HG03558 (cell line): Measurements from ENCODE around the gene WDR87.
"Not testable (repeated sequence)": the region's sequence is repeated elsewhere in the genome, so short reads cannot be mapped to it uniquely, and the experiment has no call there.

Source experiments
- ATAC-seq: cut with Tn5 transposase; IDR thresholded peaks from one replicate; pipeline ENCODE4 v1.9.1; 2021; ENCODE audit warnings: moderate number of reproducible peaks; ENCODE audit not compliant: unreplicated experiment; ENCODE audit errors: extremely low read depth

Gene WDR87

GRCh38 chr19:37893845-37894575, 12.4 kb downstream of the WDR87 start:
- no peak for ATAC-seq

GRCh38 chr19:37886571-37886970, 19.8 kb downstream of the WDR87 start:
- ATAC-seq = no peak

DNA sequence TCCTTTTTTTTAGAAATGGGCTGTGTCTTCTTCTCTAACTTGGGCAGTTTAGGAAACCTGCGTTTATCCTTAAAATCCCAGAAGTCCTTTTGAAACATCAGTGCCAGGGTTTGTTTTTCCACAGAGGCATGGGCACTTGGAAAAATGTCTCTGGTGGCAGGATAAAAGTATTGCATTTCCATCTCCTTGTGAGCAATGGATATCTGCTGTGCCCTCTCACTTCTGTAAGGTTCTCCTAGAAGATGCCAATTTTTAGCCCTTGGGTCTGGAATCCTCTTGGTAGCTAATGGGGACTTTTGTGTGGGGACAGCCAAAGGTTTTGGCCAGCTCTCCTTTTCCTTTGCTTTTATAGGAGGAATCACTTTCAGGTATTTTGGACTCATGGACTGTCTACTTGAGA, 21.0 kb downstream of the WDR87 start:
- no peak for ATAC-seq

DNA sequence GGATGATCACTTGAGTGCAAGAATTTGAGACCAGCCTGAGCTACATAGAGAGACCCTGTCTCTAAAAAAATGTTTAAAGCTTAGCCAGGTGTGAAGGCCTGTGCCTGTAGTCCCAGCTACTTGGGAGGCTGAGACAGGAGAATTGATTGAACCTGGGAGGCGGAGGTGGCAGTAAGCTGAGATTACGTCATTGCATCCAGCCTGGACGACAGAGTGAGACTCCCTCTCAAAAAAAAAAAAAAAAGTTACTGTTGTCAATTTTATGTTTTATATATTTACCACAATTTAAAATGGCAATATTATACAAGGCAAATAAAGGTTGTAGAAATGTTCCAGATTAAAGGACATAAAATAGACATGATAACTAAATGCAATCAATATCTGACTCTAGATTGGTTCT, 29.2 kb downstream of the WDR87 start:
- no peak for ATAC-seq

- ATAC-seq = no peak
Measured at GRCh38 chr19:37876032-37876431, 30.4 kb downstream of the WDR87 start.

GRCh38 chr19:37874784-37875183, 31.6 kb downstream of the WDR87 start:
- ATAC-seq = no peak

DNA sequence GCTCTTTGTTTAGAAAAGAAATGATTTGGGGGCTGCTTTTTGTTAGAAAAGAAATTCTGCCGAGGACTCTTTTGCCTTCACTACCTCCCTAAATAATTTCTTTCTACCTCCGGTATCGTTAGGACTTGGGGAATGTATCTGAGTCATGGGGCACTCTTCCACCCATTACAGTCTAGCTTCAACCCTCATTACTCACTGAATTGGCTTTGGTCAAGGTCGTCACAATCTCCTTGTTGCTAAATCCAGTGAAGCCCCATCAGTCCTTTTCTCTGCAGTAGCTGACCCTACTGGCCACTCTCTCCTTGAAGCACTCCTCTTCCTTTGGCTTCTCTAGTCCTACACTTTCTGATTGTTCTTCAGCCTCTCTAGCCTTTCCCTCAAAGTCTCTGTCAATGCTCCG, 34.0 kb downstream of the WDR87 start:
- no peak for ATAC-seq

- ATAC-seq = no peak
Measured at GRCh38 chr19:37869766-37870340, 36.5 kb downstream of the WDR87 start.

DNA sequence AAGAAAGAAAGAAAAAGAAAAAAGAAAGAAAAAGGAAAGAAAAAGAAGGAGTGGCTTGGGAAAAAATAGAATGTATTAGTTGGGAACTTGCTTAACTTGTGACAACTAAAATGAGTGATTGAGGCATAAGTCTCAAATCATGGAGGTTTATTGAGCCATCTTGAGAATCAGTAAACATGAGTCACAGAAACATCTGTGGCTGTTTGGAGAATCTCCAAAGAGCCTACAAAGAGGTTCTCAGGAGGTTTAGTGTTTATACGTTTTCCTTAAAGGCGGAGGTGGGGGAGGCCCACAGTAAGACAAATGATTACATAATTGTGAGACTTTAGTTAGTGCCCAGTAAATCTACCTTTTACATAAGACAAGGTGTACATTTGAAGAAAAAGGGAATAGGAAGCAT, 38.6 kb downstream of the WDR87 start:
- no peak for ATAC-seq

DNA sequence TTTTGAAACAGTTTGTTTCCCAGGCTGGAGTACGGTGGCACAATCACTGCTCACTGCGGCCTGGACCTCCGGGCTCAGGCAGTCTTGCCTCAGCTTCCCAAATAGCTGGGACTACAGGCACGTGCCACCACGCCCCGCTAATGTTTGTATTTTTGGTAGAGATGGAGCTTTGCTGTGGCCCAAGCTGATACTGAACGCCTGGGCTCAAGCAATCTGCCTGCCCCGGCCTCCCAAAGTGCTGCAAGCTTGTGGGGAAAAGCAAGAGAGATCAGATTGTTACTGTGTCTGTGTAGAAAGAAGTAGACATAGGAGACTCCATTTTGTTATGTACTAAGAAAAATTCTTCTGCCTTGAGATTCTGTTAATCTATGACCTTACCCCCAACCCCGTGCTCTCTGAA, 40.5 kb downstream of the WDR87 start:
- not testable (repeated sequence) for ATAC-seq

DNA sequence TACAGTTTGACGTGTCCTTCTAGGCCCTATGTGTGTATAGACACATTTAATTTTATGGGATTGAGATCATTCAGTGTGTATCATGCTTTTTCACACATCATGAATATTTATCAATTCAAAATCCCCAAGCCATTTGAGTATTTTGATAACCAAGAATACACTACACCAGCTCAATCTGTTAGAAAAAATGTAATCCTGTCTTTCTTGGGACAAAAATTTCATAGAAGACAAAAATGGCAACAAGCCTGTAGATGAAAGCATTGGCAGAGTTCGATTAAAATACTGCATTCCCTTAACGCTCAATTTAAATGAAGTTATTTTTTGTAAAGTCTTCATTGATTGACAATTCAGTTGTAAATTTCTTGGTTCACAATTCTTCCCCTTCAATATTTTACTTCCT, 41.9 kb downstream of the WDR87 start:
- no peak for ATAC-seq

GRCh38 chr19:37855098-37855497, 51.3 kb downstream of the WDR87 start:
- ATAC-seq = no peak

- no peak for ATAC-seq
Measured at GRCh38 chr19:37845932-37846331, 60.5 kb downstream of the WDR87 start.
